ENCODE data around the gene ESRP2.

DNA sequence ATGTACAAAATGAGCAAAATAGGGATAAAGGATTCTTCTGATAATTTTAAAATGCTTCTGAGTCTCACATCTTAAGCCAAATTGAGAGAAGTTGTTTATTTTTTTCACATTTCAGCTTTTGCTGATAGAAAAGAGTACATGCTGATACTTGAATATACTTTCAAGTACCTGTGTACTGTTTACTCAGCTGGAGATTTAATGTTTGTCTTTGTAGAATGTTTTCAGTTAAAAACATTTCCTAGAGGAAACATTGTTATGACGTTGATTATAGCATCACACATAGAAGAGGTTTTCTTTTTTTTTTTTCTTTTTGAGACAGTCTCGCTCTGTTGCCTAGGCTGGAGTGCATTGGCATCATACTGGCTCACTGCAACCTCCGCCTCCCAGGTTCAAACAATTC is 19.7 kb downstream of the ESRP2 start:
- TF ChIP-seq, protein P1, sequence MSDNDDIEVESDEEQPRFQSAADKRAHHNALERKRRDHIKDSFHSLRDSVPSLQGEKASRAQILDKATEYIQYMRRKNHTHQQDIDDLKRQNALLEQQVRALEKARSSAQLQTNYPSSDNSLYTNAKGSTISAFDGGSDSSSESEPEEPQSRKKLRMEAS (IDR thresholded peaks at IDR 0.05), result no peak
- TF ChIP-seq TCF12 (IDR thresholded peaks at IDR 0.05; ENCODE audit: low read depth) (no peak), CEBPB (IDR thresholded peaks at IDR 0.05) (no peak), YY1 (IDR thresholded peaks at IDR 0.05; ENCODE audit: low read depth) (no peak), FOXM1 (IDR thresholded peaks at IDR 0.05; ENCODE audit: borderline replicate concordance, low read depth) (no peak), EP300 (IDR thresholded peaks at IDR 0.05; ENCODE audit: borderline replicate concordance) (no peak), TAF1 (IDR thresholded peaks at IDR 0.05; ENCODE audit: low read depth) (no peak), RAD21 (IDR thresholded peaks at IDR 0.05; ENCODE audit: low read depth) (no peak), CREB1 (IDR thresholded peaks at IDR 0.05; ENCODE audit: low read depth) (no peak), EGR1 (IDR thresholded peaks at IDR 0.05) (no peak), NFIC (IDR thresholded peaks at IDR 0.05) (no peak)
- TF ChIP-seq, protein P2, sequence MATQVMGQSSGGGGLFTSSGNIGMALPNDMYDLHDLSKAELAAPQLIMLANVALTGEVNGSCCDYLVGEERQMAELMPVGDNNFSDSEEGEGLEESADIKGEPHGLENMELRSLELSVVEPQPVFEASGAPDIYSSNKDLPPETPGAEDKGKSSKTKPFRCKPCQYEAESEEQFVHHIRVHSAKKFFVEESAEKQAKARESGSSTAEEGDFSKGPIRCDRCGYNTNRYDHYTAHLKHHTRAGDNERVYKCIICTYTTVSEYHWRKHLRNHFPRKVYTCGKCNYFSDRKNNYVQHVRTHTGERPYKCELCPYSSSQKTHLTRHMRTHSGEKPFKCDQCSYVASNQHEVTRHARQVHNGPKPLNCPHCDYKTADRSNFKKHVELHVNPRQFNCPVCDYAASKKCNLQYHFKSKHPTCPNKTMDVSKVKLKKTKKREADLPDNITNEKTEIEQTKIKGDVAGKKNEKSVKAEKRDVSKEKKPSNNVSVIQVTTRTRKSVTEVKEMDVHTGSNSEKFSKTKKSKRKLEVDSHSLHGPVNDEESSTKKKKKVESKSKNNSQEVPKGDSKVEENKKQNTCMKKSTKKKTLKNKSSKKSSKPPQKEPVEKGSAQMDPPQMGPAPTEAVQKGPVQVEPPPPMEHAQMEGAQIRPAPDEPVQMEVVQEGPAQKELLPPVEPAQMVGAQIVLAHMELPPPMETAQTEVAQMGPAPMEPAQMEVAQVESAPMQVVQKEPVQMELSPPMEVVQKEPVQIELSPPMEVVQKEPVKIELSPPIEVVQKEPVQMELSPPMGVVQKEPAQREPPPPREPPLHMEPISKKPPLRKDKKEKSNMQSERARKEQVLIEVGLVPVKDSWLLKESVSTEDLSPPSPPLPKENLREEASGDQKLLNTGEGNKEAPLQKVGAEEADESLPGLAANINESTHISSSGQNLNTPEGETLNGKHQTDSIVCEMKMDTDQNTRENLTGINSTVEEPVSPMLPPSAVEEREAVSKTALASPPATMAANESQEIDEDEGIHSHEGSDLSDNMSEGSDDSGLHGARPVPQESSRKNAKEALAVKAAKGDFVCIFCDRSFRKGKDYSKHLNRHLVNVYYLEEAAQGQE (IDR thresholded peaks at IDR 0.05; ENCODE audit: low read depth), result no peak

Measured in Ishikawa (cell line).